Prostate gland (tissue), 2 donors: ENCODE data around the gene BOD1L1.

ENCODE experiments used
- POLR2A ChIP-seq: fragments of 450-650 bp; IDR thresholded peaks from one replicate; pipeline ENCODE4 v1.6.1; 2016; ENCODE audit warnings: antibody characterized with exemption, mild to moderate bottlenecking
- POLR2AphosphoS5 ChIP-seq: sonication (generic); formaldehyde crosslinking; IDR thresholded peaks from one replicate; pipeline ENCODE4 v1.6.1; 2017; ENCODE audit warnings: antibody characterized with exemption
- TF ChIP-seq, protein P1 (sequence below), 4 experiments: fragments of 200-600 bp in 2 of 4; fragments of 450-650 bp in 2 of 4; sonication (generic) in 2 of 4; IDR thresholded peaks; 1 replicate in 3 of 4; 2 replicates in 1 of 4; pipeline ENCODE4 v1.5.1; 2016 to 2019; ENCODE audit warnings: antibody characterized with exemption in 4 of 4, mild to moderate bottlenecking in 2 of 4, moderate library complexity in 2 of 4

DNA sequence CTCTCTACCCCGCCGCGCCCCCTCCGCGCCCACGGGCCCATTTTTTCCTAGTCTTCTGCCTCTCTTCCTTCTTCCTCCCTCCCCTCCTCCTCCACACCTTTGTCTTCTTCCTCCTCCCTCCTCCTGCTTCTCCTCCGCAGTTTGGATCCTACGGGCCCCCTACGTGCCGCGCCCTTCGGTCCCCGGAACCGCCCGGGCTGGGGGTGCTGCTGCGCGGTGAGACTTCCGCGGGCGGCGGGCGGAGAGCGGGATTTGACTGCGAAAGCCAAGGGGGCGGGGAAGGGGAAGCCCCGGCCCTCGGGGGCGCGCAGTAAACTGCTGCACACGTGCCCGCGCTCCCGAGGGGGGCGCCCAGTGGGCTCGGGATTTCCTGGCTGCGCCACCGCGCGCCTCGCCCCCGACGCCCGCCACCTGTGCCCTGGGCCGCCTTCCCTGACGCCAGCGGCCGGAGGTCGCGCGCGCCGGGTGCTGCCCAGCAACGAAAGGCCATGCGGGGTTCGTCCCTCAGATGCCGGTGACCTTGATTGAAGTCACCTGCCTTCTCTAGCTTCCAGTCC, 80.0 kb downstream of the BOD1L1 start:
- TF ChIP-seq, protein P1, sequence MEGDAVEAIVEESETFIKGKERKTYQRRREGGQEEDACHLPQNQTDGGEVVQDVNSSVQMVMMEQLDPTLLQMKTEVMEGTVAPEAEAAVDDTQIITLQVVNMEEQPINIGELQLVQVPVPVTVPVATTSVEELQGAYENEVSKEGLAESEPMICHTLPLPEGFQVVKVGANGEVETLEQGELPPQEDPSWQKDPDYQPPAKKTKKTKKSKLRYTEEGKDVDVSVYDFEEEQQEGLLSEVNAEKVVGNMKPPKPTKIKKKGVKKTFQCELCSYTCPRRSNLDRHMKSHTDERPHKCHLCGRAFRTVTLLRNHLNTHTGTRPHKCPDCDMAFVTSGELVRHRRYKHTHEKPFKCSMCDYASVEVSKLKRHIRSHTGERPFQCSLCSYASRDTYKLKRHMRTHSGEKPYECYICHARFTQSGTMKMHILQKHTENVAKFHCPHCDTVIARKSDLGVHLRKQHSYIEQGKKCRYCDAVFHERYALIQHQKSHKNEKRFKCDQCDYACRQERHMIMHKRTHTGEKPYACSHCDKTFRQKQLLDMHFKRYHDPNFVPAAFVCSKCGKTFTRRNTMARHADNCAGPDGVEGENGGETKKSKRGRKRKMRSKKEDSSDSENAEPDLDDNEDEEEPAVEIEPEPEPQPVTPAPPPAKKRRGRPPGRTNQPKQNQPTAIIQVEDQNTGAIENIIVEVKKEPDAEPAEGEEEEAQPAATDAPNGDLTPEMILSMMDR (IDR thresholded peaks at IDR 0.05) = no peak
- no peak for TF ChIP-seq POLR2AphosphoS5
- no peak for TF ChIP-seq POLR2A
